Activated CD8-positive, alpha-beta memory T cell treated with anti-CD3 and anti-CD28 coated beads for 4 hours (primary cell): ENCODE measurements around the gene PEX26.
"Not testable (repeated sequence)": the region's sequence is repeated elsewhere in the genome, so short reads cannot be mapped to it uniquely, and the experiment has no call there.

Experiments
- DNase-seq, 2 donors: peaks; one replicate each; pipeline ENCODE4 v3.0.0-alpha.2; 2020; ENCODE audit warnings: low read depth in 2 of 2

Gene PEX26

GRCh38 chr22:18056807-18057474, 20.8 kb upstream of the PEX26 start:
- DNase-seq: no peak

GRCh38 chr22:18057568-18058209, 20.1 kb upstream of the PEX26 start:
- no peak for DNase-seq

GRCh38 chr22:18058371-18059093, 19.3 kb upstream of the PEX26 start:
- no peak for DNase-seq

GRCh38 chr22:18059094-18059417, 18.7 kb upstream of the PEX26 start:
- DNase-seq: no peak

- DNase-seq: no peak
These were observed 18.3 kb upstream of the PEX26 start for GRCh38 chr22:18059473-18059872.

- DNase-seq: no peak
These were observed 17.8 kb upstream of the PEX26 start for GRCh38 chr22:18059991-18060390.

- DNase-seq: no peak
These were observed 16.9 kb upstream of the PEX26 start for GRCh38 chr22:18060646-18061620.

- DNase-seq: no peak
These were observed 15.4 kb upstream of the PEX26 start for GRCh38 chr22:18062421-18062820.

GRCh38 chr22:18063306-18063705, 14.5 kb upstream of the PEX26 start:
- DNase-seq: no peak

- DNase-seq: not testable (repeated sequence)
These were observed 14.1 kb upstream of the PEX26 start for GRCh38 chr22:18063715-18064114.

GRCh38 chr22:18064636-18065035, 13.2 kb upstream of the PEX26 start:
- no peak for DNase-seq

- no peak for DNase-seq
These were observed 12.5 kb upstream of the PEX26 start for GRCh38 chr22:18065256-18065655.

GRCh38 chr22:18066181-18066859, 11.5 kb upstream of the PEX26 start:
- no peak for DNase-seq

GRCh38 chr22:18067121-18067520, 10.7 kb upstream of the PEX26 start:
- DNase-seq: no peak

GRCh38 chr22:18067548-18068341, 10.0 kb upstream of the PEX26 start:
- no peak for DNase-seq

- no peak for DNase-seq
These were observed 9.3 kb upstream of the PEX26 start for GRCh38 chr22:18068381-18068988.

GRCh38 chr22:18069041-18069440, 8.7 kb upstream of the PEX26 start:
- DNase-seq: no peak

- no peak for DNase-seq
These were observed 7.7 kb upstream of the PEX26 start for GRCh38 chr22:18070041-18070440.

GRCh38 chr22:18070556-18071306, 7.1 kb upstream of the PEX26 start:
- DNase-seq: no peak
